GM12801 (cell line): ENCODE data around the gene EXOSC6.

Experiments used
- CTCF ChIP-seq: IDR thresholded peaks from one replicate; pipeline ENCODE4 v1.5.1; 2011; ENCODE audit warnings: control low read depth; ENCODE audit not compliant: insufficient read length; ENCODE audit errors: extremely low read depth

Gene EXOSC6

GRCh38 chr16:70250748-70251628 lies 752 bp downstream of the EXOSC6 start:
- TF ChIP-seq CTCF: no peak
